ENCODE data around the gene ATAD3C.
"Not testable (repeated sequence)": the region's sequence is repeated elsewhere in the genome, so short reads cannot be mapped to it uniquely, and the experiment has no call there.

Gene ATAD3C

DNA sequence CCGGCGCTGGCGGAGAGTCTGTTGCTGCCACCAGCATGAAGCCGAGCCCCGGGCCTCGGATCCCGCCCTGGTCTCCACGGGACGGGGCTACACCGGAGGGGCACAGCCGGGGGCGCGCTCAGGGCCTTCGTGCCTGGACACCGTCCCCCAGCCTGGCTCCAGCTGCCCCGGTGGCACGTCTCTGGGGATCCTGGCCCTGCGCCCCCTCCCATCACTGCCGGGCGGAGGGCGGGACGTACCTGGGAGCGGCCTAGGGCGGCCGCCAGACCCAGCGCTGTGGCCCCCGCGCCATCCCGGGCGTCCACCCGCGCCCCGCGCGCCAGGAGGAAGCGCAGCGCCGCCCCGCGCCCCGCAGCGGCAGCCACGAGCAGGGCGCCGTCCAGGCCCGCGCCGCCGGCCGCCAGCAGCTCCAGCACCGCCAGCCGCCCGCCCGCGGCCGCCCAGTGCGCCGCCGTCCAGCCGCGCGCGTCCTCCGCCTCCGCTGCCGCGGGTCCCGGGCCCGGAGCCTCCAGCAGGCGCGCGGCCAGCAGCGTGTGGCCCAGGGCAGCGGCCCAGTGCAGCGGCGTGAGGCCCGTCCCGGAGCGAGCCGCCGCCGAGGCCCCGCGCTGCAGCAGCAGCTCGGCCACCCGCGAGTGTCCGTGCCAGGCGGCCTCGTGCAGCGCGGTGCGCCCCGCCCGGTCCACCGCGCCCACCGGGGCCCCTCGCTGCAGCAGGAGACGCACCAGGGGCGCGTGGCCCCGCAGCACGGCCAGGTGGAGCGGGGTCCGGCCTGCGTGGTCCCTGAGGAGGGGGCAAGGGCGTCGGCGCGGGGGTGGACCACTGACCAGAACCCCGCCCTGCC is 29.5 kb upstream of the ATAD3C start:
- no peak for DNase-seq

DNA sequence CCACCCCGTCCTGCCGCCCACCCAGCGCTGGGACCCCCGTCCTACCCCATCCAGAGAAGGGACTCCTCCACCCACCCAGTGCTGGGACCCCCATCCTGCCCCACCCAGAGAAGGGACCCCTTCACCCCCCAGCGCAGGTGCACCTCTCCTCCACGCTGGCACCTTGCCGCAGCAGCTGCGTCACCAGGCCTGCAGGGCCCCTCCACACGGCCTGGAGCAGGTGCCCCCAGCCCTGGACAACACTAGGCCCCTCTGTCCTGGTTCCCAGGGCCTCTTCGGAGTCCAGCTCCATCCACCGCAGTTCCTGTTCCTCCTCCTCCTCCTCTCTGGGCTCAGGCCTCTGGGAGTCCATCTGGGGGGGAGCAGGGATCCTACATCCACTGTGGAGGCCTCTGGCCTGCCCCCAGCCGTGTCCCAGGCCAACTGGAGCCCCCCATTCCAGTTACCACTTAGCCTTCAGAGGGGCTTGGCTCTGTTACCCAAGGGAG is 28.8 kb upstream of the ATAD3C start:
- no peak for DNase-seq

DNA sequence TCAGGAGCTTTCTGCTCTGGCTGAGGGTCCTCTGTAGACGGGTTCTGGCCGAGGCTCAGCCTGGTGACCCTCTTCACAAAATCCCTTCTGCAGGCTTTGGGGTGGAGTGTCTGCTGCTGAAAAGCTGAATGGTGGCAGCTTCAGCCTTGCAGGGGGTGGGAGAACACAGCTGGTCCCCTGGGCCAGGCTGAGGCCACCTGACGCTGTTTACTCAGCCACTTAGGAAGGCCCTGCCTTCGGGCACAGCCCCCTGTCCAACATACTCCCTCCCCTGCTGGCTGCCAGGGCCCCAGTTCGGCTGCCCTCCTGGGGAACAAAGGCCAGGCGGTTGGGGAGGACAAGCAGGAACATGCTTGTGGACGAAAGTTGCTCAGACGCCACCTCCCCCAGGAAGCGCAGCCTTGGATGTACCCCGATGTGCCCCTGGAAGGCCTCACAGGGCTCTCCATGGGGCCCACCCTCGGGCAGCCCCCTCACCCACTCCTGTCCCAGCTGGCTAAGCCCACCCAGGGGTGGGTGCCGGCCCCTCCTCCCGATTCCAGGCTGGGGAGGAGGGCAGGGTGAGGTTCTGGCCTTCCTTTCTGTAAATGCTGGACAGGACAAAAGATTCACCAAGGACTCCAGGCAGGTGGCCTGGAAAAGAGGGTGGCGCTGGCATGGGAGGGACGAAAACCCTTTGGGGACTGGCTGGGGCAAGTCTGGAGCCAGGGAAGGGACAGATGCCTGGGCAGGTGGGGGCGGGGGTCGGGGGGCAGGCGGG is 28.2 kb upstream of the ATAD3C start, which contains the start of gene ANKRD65:
Gene ANKRD65, minus strand, starts transcription at position 130 of the 760 bp plus-strand sequence. CDS start 271 bp downstream, outside the sequence.
- DNase-seq = no peak

DNA sequence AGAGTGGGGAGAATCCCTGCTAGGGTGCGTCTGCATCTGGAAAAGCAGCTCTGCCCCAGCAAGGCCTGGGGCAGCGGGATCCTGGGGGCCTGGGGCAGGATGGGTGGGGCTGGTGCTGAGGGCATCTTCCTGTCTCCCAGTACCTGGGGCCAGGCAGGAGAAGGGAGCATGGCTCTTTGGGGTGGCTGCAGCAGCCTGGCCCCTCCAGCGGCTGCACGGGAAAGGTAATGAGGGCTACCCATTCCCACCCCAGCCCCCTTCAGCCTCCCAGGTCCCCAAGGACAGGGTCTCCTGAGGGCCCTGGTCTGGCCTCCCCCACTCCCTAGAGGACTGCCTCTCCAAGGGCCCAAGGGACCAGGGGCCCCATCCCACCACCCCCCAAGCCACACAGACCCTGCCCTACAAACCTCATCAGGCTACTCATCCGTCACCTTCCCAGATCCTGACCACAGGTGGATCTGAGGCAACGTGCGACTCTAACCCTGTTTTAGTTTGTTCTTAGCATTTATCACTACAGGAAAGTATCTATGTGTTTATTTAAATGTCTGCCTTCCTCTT is 27.5 kb upstream of the ATAD3C start:
- DNase-seq = no peak

DNA sequence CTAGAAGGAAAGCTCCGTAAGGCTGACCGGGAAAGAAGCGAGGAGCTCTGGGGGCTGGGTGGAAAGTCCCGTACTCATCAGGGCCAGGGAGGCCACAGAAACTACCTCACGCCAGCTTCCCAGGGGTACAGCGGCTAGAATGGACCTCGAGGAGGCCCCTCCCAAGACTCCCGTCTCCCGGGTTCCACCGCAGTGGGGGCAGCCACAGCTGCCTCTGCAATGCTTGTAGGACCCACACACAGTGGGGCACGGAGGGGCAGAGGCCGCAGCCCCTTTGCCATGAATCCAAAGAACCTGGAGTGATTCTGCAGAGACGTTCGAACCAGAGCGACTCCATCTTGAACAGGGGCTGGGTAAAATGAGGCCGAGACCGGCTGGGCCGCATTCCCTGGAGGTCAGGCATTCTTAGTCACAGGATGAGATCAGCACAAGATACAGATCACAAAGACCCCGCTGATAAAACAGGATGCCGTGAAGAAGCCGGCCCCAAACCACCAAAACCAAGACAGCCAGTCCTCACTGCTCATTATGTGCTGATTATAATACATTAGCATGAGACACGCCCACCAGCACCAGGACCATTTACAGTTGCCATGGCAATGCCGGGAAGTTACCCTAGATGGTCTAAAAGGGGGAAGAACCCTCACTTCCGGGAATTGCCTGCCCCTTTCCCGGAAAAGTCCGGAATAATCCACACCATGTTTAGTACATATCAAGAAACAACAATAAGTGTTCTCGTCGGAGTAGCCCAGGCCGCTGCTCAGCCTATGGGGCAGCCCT is 26.8 kb upstream of the ATAD3C start:
- DNase-seq = no peak

DNA sequence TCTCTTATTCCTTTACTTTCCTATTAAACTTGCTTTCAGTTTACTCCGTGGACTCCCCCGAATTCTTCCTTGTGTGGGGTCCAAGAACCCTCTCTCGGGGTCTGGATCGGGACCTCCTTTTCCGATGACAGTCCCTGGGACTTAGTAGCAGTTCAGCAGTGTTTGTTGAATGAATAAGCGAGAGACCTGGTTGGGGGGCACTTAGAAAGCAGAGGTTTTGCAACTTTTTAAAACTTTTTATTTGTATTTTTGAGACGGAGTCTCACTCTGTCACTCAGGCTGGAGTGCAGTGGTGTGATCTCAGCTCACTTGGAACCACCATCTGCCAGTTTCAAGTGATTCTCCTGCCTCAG is 26.3 kb upstream of the ATAD3C start:
- DNase-seq = no peak

DNA sequence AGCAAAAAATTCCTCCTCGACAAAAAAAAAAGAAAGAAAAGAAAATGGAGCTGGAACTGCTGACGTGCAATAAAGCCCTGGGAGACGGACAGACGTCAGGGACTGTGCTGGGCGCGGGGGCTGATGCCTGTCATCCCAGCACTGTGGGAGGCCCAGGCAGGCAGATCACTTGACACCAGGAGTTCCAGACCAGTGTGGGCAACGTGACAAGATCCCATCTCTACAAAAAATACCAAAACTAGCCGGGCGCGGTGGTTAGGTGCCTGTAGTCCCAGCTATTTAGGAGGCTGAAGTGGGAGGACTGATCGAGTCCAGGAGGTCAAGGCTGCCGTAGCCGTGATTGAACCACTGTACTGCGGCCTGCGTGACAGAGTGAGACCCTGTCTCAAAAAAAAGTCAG is 24.8 kb upstream of the ATAD3C start:
- no peak for DNase-seq

DNA sequence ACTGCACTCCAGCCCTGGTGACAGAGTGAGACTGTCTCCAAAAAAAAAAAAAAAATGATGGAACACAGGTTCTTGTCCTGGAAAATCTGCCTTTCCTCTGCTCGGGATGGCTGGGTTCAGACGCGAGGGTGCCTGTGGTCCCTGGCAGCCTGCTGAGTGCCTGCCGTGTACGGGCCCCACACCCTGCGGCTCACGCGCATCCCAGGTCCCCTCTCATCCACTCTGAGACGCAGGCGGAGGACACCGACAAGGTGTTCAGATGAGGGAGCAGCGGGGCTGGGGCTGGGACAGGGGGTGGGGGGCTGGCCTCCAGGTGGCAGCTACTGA is 24.1 kb upstream of the ATAD3C start:
- no peak for DNase-seq

DNA sequence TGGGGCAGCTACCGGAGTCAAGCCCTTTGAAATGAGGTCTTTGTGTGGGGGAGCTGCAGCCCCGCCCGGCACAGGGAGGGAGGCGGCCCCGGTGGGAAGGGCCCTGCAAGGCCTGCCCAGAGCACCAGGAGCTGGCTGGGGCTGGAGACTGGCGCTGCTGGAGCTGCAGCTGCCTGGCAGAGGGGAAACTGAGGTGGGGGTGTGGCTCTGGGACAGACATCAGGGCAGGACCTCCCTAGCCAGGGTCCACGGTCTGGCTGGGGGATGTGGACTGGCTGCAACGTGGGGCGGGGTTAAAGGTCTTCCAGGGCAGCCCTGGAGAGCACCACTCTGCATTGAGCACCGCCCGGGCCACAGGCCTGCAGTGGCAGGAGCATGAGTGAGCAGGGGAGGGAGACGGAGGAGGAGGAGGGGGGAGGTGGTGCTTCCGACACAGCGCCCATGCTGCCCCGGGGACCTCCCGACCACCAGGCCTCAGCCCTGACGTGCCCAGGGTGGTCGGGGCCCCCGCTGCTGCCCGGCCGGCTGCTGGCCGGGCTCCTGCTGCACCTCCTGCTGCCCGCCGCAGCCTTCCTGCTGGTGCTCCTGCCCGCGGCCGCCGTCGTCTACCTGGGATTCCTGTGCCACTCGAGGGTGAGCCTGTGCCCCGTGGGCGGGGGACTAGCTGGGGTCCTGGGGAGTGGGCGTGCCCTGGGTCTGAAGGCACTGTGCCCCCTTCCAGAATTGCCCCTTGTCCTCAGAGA is 23.6 kb upstream of the ATAD3C start:
- no peak for DNase-seq

DNA sequence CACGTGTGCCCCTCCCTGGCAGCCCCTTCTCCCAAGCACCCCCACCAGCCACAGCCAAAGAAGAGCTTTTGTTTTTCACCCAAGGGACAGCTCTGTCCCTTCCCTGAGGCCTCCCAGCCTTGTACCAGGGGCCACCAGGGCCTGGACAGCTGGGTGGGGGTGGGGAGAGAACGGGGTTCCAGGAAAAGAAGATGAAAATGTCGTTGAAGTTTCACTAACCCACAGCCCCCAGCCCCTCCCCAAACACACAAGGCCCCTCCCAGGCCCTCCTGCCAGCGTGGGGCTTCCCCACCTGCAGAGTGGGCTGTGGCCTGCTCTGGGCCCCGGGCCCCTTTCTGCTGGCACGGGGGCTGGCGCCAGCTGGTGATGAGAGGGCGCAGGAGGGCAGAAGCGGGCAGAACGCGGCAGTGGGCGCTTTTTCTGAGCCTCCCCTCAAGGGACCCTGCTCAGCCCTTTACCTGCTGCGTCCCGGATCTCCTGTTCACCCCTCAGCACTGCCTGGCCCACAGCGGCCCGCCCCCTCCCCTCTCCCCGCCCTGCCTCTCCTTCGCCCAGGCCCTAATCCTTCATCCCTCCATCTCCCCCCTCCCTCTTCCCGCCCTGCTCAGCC is 22.9 kb upstream of the ATAD3C start:
- DNase-seq = no peak

DNA sequence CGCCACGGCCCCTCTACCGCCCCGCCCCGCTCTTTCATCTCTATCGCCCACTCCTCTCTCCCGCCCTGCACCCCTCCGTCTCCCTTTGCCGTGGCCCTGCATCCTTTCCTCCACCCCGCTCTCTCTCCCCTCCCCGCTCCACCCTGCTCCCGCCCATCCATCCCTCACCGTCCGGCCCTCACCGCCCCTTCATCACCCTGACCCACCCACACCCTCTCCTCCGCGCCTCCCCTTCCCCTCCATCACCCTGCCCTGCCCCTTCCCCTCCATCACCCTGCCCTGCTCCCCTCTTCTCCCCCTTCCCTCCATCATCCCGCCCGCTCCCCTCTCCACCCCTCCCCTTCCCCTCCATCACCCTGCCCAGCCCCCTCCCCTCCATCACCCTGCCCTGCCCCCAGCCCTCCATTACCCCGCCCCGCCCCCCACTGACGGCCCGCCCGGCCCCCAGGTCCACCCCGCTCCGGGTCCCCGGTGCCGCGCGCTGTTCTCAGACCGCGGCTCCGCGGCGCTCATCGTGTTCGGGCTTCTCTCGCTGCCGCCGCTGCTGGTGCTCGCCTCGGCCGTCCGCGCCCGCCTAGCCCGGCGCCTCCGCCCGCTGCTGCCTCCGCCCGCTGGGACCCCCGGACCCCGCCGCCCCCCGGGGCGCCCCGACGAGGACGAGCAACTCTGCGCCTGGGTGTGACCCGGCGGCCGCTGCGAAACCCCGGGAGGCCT is 22.2 kb upstream of the ATAD3C start:
- DNase-seq = no peak

DNA sequence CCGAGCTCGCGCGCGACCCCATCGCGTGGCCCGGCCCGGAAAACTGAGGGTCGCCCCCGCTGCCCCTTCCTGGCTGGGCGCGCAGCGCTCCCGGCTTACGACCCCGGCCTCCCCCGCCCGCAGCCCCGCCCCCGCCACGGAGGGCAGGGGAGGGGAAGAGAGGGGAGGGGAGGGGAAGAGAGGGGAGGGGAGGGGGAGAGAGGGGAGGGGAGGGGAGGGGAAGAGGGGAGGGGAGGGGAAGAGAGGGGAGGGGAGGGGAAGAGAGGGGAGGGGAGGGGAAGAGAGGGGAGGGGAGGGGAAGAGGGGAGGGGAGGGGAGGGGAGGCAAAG is 21.7 kb upstream of the ATAD3C start:
- DNase-seq = no peak

DNA sequence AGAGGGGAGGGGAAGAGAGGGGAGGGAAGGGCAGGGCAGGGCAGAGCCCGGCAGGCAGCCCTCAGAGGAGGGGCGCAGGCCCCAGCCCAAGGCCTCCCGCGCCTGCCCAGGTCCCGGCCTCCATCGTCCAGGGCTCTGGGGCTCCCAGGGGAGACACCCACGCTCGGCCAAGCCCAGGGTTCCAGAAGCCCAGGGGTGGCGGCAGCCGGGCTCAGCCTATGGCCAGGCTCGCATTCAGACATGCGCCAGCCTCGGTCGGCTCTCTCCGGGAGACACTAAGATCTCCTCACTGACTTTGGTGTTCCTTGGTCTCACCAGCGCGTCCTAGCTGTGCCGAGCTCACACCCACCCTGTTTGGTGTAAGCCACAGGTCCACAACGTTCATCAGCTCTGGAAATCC is 21.3 kb upstream of the ATAD3C start:
- no peak for DNase-seq

DNA sequence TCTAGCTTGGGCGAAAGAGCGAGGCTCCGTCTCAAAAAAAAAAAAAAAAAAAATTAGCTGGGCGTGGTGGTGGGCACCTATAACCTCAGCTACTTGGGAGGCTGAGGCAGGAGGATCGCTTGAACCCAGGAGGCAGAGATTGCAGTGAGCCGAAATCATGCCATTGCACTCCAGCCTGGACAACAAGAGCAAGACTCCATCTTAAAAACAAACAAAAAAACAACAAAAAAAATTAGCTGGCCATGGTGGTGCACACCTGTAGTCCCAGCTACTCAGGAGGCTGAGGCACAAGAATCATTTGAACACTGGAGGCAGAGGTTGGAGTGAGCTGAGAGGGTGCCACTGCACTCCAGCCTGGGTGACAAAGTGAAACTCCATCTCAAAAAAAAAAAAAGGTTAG is 20.5 kb upstream of the ATAD3C start:
- not testable (repeated sequence) for DNase-seq

DNA sequence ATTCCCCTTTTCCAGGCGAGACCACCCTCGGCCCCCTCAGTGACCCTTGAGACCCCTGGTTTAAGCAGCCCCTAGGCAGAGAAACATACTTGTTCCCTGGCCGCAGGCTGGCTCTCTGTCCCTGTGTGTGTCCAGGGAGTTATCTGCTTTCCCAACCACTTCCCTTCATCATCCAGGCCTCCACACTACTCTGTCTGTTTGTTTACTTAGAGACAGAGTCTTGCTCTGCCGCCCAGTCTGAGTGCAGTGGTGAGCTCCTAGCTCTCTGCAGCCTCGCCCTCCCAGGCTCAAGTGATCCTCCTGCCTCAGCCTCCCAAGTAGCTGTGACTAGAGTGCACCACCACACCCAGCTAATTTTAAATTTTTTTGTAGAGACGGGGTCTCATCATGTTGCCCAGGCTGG is 19.8 kb upstream of the ATAD3C start:
- DNase-seq = no peak

DNA sequence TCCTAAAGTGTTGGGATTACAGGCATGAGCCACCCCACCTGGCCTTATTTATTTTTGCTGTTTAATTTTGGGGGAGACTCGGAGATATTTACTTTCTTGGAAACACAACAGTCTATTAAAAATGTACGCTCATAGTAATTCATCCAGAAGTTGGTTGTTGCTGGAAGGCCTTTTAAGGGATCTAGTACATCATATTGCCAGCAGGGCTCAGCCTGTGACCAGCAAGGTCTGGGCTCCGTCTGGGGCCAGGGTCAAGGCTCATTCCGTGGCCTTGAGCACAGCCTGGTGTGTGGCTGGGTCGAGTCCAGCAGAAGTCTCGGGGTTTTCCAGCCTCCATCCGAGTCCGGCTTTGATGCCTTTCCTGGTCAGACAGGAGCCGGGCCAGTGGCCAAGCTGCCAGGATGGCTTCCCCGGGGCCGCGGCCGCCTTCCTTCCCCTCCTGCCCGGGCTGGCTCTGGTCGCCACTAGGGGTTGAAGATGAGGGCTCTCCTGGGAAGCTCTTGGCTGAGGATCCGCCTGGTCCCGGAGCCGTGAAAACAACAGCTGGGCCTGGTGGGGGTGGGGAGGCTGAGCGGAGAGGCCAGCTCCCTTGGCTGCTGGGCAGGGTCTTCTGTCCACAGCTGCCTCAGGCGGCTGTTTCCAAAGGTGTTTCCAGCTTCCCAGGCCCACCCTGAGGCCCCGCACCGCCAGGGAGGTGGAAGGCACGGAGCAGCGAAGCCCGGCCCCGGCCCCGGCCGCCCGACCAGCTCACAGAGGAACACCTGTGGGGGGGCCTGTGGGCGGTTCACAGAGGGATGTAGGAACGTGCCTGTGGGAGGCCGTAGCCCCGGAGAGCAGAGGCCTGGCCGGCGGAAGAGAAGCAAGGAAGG is 19.1 kb upstream of the ATAD3C start:
- DNase-seq = no peak

DNA sequence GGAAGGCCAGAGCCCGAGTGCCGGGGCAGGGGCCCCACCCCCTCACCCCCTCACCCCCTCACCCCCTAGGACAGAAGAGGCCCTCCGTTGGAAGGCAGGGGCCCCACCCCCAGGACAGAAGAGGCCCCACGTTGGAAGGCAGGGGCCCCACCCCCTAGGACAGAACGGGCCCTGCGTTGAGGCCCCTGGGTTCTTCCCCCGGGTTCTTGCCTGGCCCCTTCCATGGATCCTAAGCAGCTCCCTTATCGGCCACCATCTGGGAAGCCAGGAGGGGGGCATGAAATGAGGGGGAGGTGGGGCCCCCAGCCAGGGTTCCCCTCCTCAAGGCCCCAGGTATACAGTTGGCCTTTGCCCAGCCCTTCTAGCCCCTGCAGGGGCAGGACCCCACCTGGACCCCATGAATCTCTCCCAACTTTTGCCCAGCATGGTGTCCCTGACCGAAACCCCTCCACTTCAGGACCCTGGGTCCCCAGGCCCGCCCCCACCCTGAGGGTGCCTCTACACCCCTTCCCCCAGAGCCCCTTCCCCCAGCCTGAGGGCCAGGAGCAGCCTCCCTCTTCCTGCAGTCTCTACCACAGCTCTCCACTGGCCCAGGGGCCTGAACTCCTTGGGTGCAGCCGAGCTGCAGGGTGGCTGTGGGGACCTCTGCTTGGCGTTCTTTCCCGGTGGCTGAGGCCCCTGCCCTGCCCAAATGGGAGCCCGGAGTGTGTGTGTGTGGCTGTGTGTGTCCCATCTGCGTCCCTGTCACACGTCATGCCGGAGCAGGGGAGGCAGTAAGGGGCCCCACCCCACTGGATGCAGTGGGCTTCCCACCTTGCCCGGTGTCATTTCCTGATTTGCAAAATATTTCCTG is 18.3 kb upstream of the ATAD3C start:
- DNase-seq = no peak

DNA sequence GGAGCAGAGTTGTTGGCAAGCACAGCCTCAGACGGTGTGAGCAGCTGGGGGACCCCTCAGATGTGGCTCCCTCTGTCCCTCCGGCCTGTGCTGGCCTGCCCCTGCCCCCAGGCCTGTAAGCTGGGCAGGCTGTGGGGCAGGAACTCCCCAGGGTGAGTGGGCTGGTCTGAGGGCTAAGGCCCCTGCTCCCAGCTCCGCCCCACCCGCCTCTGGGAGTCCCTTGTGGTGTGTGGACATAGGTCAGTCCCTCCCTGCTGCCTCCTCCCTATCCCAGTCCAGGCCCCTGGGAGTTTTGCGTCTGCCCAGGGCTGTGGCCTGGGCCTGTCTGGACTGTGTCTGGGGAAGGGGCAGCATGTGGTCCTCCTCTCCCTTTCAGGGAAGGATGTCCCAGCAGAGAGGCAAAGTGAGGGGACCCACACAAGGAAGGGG is 17.6 kb upstream of the ATAD3C start:
- DNase-seq = no peak

DNA sequence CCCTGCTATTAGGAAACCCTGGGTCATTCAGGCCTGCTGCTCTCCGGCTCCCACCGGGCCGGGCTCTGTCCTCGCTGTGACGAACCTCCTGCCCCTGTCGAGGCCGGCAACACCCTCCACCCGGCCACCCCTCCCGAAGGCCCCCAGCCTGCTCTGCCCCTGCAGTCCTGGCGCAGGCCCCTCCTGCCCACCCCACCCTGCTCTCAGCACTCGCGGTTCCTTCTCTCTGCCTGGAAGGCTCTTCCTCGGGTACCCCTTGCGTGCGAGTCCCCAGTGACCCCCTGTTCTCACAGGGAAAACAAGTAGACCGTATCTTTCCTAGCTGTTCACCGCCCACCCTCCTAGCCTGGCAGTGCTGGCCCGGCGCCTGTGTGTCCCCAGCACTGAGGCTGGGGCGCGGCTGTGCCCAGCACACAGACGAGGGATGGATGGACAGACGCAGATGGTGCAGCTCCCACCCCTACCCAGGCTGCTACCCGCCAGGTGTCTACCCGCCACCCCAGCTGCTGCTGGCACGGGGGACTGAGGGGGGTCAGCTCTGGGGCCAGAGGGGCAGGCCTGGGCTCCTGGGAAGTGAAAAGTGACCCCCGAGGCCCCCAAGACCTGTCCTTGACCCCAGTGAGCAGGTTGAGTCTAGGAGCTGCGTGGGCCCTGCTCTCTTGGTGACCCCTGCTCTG is 17.1 kb upstream of the ATAD3C start:
- DNase-seq = no peak
